OCI-LY7 (cell line): ENCODE data around the gene COG2. TPM values are rescaled to one million over a fixed set of nuclear protein-coding genes. Genes with fewer than 3 reads are reported as not detected.

Experiments used
- BruUV-seq: library from RNA; stranded (reverse); fragments of 400-500 nt; replicated peaks from 2 replicates; lab custom pipeline; 2021; lab: Mats Ljungman, UMichigan
- CTCF ChIA-PET: fragments of 300-600 bp; sonication (Branson Sonifier 250); formaldehyde crosslinking; loops from one replicate; lab custom pipeline; 2022; ENCODE audit warnings: antibody characterized with exemption; ENCODE audit not compliant: unreplicated experiment; lab: Charles Lee
- POLR2A ChIA-PET: fragments of 300-600 bp; sonication (Branson Sonifier 250); formaldehyde crosslinking; loops from one replicate; lab custom pipeline; 2022; ENCODE audit warnings: antibody characterized with exemption; lab: Charles Lee
- DNase-seq: peaks from one replicate; pipeline ENCODE4 v3.0.0-alpha.2; 2015; ENCODE audit warnings: low spot score
- H2AFZ ChIP-seq: fragments of 200-600 bp; sonication (generic), shearing (Covaris generic); 2 replicates; pipeline ENCODE4 v1.6.1; 2014; ENCODE audit warnings: mild to moderate bottlenecking, antibody characterized with exemption, low read length, moderate library complexity
- H3K27ac ChIP-seq: fragments of 200-600 bp; sonication (generic); 2 replicates; pipeline ENCODE4 v1.5.1; 2014; ENCODE audit warnings: mixed run types, low read depth, mild to moderate bottlenecking, moderate library complexity, low read length, inconsistent platforms; ENCODE audit not compliant: poor library complexity, severe bottlenecking
- H3K36me3 ChIP-seq: fragments of 200-600 bp; sonication (generic); 2 replicates; pipeline ENCODE4 v1.6.1; 2014; ENCODE audit warnings: mild to moderate bottlenecking, antibody characterized with exemption, low read length, moderate library complexity, mixed read lengths; ENCODE audit not compliant: insufficient read depth
- H3K4me1 ChIP-seq: fragments of 200-600 bp; sonication (generic); 2 replicates; pipeline ENCODE4 v1.5.1; 2014; ENCODE audit warnings: mild to moderate bottlenecking, low read length; ENCODE audit not compliant: insufficient read depth, poor library complexity, severe bottlenecking
- H3K4me2 ChIP-seq: fragments of 200-600 bp; sonication (generic); 2 replicates; pipeline ENCODE4 v1.6.1; 2014; ENCODE audit warnings: mild to moderate bottlenecking, low read length
- H3K4me3 ChIP-seq: fragments of 200-600 bp; sonication (generic); 2 replicates; pipeline ENCODE4 v1.5.1; 2014; ENCODE audit warnings: mild to moderate bottlenecking, low read depth, low read length; ENCODE audit not compliant: poor library complexity, severe bottlenecking
- H3K79me2 ChIP-seq: fragments of 200-600 bp; sonication (generic); 2 replicates; pipeline ENCODE4 v1.6.1; 2016; ENCODE audit warnings: low read depth, mild to moderate bottlenecking, low read length, moderate library complexity, mixed read lengths; ENCODE audit not compliant: insufficient read depth
- H3K9me2 ChIP-seq: fragments of 200-600 bp; sonication (generic); 2 replicates; pipeline ENCODE4 v1.6.1; 2016; ENCODE audit warnings: mild to moderate bottlenecking, low read length, mixed read lengths; ENCODE audit not compliant: insufficient read depth
- H3K9me3 ChIP-seq: fragments of 200-600 bp; sonication (generic); 2 replicates; pipeline ENCODE4 v1.6.1; 2014; ENCODE audit warnings: mild to moderate bottlenecking, mixed run types, low read length, mixed read lengths
- H4K20me1 ChIP-seq: fragments of 200-600 bp; sonication (generic); 2 replicates; pipeline ENCODE4 v1.6.1; 2014; ENCODE audit warnings: mild to moderate bottlenecking, antibody characterized with exemption, low read length, moderate library complexity, mixed read lengths; ENCODE audit not compliant: insufficient read depth
- EZH2phosphoT487 ChIP-seq: fragments of 200-600 bp; sonication (generic); IDR thresholded peaks from 2 replicates; pipeline ENCODE4 v1.6.1; 2018; ENCODE audit warnings: low read depth, borderline replicate concordance, mild to moderate bottlenecking, mixed run types, antibody characterized with exemption, low read length, moderate library complexity, mixed read lengths
- intact Hi-C: fragments of 100-400 bp; cut with micrococcal nuclease; formaldehyde crosslinking; loops from one replicate; pipeline ENCODE4 v1.10.0; 2022; ENCODE audit not compliant: unreplicated experiment
- total RNA-seq, 2 experiments: library from RNA; depleted of rRNA in 1 of 2; stranded (reverse); fragments of >200 nt in 1 of 2; shearing (Covaris generic) in 1 of 2; gene quantifications; 2 replicates each; pipeline ENCODE4 v1.2.3, GENCODE V29; 2014 to 2022
- TF ChIP-seq, protein P1 (sequence below): fragments of 200-600 bp; sonication (generic); conservative IDR thresholded peaks from 2 replicates; pipeline ENCODE4 v1.5.1; 2014; ENCODE audit warnings: mild to moderate bottlenecking, antibody characterized with exemption, low read length, moderate library complexity, mixed read lengths

COG2 gene
- total RNA-seq, 2 experiments from 2014 or later, result 30.5 to 35.3 TPM

DNA sequence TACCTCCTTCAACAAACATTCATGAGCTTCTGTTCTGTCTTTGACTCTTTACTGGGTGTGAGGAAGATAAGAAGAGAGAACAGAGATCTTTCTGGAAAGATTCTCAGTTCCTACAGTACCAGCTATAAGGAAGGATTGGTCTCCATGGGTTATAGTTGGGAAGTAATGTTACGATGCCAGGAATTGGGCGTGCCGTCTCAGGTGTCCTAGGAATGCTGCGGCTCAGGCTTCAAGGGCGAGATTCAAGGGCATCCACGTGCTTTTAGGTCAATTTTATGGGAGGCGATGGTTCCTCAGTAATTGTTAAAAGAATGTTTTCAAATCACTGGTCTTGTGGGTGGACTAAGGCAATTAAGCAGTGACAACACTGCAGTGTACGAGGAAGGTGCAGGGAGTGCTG is 27.3 kb downstream of the COG2 start:
- Histone ChIP-seq H3K4me1 (no peaks in the 10 kb centered on the region), H3K27ac (no peak overlapping the region), H3K9me3 (no peaks in the 10 kb centered on the region), H4K20me1 (no peaks in the 10 kb centered on the region), H3K4me2 (no peak overlapping the region), H3K79me2 (no peaks in the 10 kb centered on the region), H3K36me3 (peaks cover 96% of the 10 kb centered on the region), H3K4me3 (no peak overlapping the region), H3K9me2 (no peaks in the 10 kb centered on the region), H2AFZ (no peak overlapping the region)
- intact Hi-C loops, result no loop called here
- no peak for DNase-seq
- ChIA-PET CTCF (no interaction called here), POLR2A (interaction anchor here (0.6 kb wide), 1 partner anchor 921 kb away, joined by 3 read pairs; no protein-coding TSS in a partner anchor)
- TF ChIP-seq, protein P1, sequence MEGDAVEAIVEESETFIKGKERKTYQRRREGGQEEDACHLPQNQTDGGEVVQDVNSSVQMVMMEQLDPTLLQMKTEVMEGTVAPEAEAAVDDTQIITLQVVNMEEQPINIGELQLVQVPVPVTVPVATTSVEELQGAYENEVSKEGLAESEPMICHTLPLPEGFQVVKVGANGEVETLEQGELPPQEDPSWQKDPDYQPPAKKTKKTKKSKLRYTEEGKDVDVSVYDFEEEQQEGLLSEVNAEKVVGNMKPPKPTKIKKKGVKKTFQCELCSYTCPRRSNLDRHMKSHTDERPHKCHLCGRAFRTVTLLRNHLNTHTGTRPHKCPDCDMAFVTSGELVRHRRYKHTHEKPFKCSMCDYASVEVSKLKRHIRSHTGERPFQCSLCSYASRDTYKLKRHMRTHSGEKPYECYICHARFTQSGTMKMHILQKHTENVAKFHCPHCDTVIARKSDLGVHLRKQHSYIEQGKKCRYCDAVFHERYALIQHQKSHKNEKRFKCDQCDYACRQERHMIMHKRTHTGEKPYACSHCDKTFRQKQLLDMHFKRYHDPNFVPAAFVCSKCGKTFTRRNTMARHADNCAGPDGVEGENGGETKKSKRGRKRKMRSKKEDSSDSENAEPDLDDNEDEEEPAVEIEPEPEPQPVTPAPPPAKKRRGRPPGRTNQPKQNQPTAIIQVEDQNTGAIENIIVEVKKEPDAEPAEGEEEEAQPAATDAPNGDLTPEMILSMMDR, result no peak
- TF ChIP-seq EZH2phosphoT487, result no peak
- no TSS peak for BruUV-seq

DNA sequence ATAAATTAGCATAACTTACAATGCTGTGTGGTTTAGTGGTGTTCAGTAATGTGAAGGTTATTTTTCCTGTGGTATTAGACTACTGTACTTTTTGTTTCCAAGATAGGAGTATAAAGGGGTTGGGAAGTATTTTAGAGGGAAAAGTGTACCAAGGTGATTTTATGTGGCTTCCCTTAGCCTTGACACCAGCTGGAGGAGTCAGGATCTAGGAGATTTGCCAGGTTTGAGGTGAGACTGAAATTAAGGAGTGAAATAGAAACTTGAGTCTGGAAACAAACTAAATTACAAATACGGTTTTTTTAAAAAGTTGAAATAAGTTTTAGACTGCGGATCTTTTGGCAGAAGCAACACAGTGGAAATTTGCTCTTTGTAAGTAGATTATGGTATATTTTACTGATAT is 32.3 kb downstream of the COG2 start:
- CTCF ChIA-PET, result no interaction called here
- POLR2A ChIA-PET, result no interaction called here

DNA sequence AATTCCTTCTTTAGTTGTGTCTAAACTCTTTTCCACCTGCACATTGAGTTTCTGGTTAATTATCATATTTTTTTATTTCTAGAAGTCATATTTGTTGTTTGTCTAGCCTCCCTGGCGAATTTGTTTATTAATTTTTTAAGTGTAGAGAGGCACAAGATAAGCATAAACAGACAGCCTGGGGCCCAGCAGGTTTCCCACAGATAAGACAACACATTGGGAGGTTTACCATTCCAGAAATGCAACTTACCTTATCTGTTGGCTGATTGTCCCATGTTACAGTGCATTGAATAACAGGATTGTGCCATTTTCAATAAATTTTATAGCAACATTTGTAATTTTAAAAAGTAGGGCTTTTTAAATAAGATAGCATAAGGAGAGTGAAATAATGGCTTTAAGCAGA is 34.9 kb downstream of the COG2 start:
- Histone ChIP-seq H3K79me2 (no peaks in the 10 kb centered on the region), H3K4me3 (no peak overlapping the region), H3K9me3 (no peaks in the 10 kb centered on the region), H4K20me1 (no peaks in the 10 kb centered on the region), H3K9me2 (no peaks in the 10 kb centered on the region), H2AFZ (no peak overlapping the region), H3K4me1 (no peaks in the 10 kb centered on the region), H3K27ac (no peak overlapping the region), H3K36me3 (peaks cover 95% of the 10 kb centered on the region), H3K4me2 (no peak overlapping the region)
- no TSS peak for BruUV-seq
- ChIA-PET CTCF (no interaction called here), POLR2A (no interaction called here)
- intact Hi-C loops, result no loop called here
- DNase-seq, result no peak
- TF ChIP-seq, protein P1, result no peak
- no peak for TF ChIP-seq EZH2phosphoT487

More for the DNA sequence above, 32.3 kb downstream of the COG2 start:
- peaks cover 95% of the 10 kb centered on the region for H3K36me3 ChIP-seq
- BruUV-seq, result no TSS peak
- no peak overlapping the region for H3K27ac ChIP-seq
- H3K4me2 ChIP-seq, result no peak overlapping the region
- no peaks in the 10 kb centered on the region for H3K4me1 ChIP-seq
- DNase-seq, result no peak
- H3K79me2 ChIP-seq, result no peaks in the 10 kb centered on the region
- intact Hi-C loops, result no loop called here
- TF ChIP-seq, protein P1, result no peak
- no peaks in the 10 kb centered on the region for H4K20me1 ChIP-seq
- no peak overlapping the region for H3K4me3 ChIP-seq
- no peaks in the 10 kb centered on the region for H3K9me2 ChIP-seq
- H3K9me3 ChIP-seq, result no peaks in the 10 kb centered on the region
- no peak overlapping the region for H2AFZ ChIP-seq
